GM19455 (cell line): Measurements from ENCODE around the gene HSPA12B.

Experiments
- ATAC-seq: cut with Tn5 transposase; IDR thresholded peaks from one replicate; pipeline ENCODE4 v1.9.1; 2021; ENCODE audit not compliant: unreplicated experiment

Gene HSPA12B

GRCh38 chr20:3801299-3801698, 68.8 kb downstream of the HSPA12B start:
- ATAC-seq: no peak

- ATAC-seq: no peak
These were observed 69.4 kb downstream of the HSPA12B start for GRCh38 chr20:3801846-3802245.
